WTC11 (cell line): Measurements from ENCODE around the gene BNC2. TPM values are rescaled to one million over a fixed set of nuclear protein-coding genes. Genes with fewer than 3 reads are reported as not detected.
A peak's percentile ranks its signal among the peaks of the same experiment; 100 is the strongest.

Experiments used
- ATAC-seq: fragments of 200-7000 bp; cut with Tn5 transposase; 2 replicates; pipeline ENCODE4 v1.10.0; 2021; ENCODE audit warnings: mild to moderate bottlenecking, moderate library complexity
- CTCF ChIA-PET: fragments of 300-600 bp; sonication (Branson Sonifier 250); formaldehyde crosslinking; loops from one replicate; lab custom pipeline; 2021; ENCODE audit warnings: antibody characterized with exemption; lab: Charles Lee
- POLR2A ChIA-PET: fragments of 350-600 bp; sonication (Branson Sonifier 250); formaldehyde crosslinking; loops from one replicate; lab custom pipeline; 2021; ENCODE audit warnings: antibody characterized with exemption; lab: Charles Lee
- DNase-seq: peaks from one replicate; pipeline ENCODE4 v3.0.0; 2021; ENCODE audit warnings: low spot score
- H3K27ac Mint-ChIP-seq: 2 replicates; pipeline ENCODE4 v1.8.0; 2021; ENCODE audit warnings: mixed read lengths
- H3K27me3 Mint-ChIP-seq: 2 replicates; pipeline ENCODE4 v1.8.0; 2021; ENCODE audit warnings: low read depth, mild to moderate bottlenecking, moderate library complexity, mixed read lengths
- H3K36me3 Mint-ChIP-seq: 2 replicates; pipeline ENCODE4 v1.8.0; 2021; ENCODE audit warnings: mixed read lengths
- H3K4me1 Mint-ChIP-seq: 2 replicates; pipeline ENCODE4 v1.8.0; 2022; ENCODE audit warnings: mixed read lengths
- H3K4me3 Mint-ChIP-seq: 2 replicates; pipeline ENCODE4 v1.8.0; 2021; ENCODE audit warnings: mild to moderate bottlenecking, moderate library complexity, mixed read lengths
- H3K9me3 Mint-ChIP-seq: 2 replicates; pipeline ENCODE4 v1.8.0; 2021; ENCODE audit warnings: mixed read lengths
- ARID4B ChIP-seq: sonication (generic); formaldehyde crosslinking; IDR thresholded peaks from 2 replicates; pipeline ENCODE4 v1.8.0; 2023; ENCODE audit warnings: missing genetic modification reagents, mild to moderate bottlenecking, borderline replicate concordance
- CBFB ChIP-seq: sonication (generic); formaldehyde crosslinking; IDR thresholded peaks from 2 replicates; pipeline ENCODE4 v1.8.1; 2022; ENCODE audit warnings: mild to moderate bottlenecking, low read depth, missing genetic modification reagents
- CREB1 ChIP-seq: sonication (generic); formaldehyde crosslinking; IDR thresholded peaks from 2 replicates; pipeline ENCODE4 v1.8.0; 2023; ENCODE audit warnings: mild to moderate bottlenecking, missing genetic modification reagents
- ELF4 ChIP-seq: sonication (generic); formaldehyde crosslinking; IDR thresholded peaks from 2 replicates; pipeline ENCODE4 v1.8.1; 2022; ENCODE audit warnings: low read depth, mild to moderate bottlenecking, moderate library complexity, missing genetic modification reagents
- EMX1 ChIP-seq: fragments of 250-450 bp; sonication (Bioruptor Pico); IDR thresholded peaks from 2 replicates; pipeline ENCODE4 v1.8.0; 2021; ENCODE audit warnings: mild to moderate bottlenecking
- FOXJ3 ChIP-seq: sonication (generic); formaldehyde crosslinking; IDR thresholded peaks from 2 replicates; pipeline ENCODE4 v1.9.0; 2021; ENCODE audit warnings: missing genetic modification reagents, mild to moderate bottlenecking, borderline replicate concordance
- GTF2I ChIP-seq: fragments of 250-450 bp; sonication (Bioruptor Pico); conservative IDR thresholded peaks from 2 replicates; pipeline ENCODE4 v1.4.0; 2021; ENCODE audit warnings: mild to moderate bottlenecking
- NFATC4 ChIP-seq: fragments of 250-450 bp; sonication (Bioruptor Pico); IDR thresholded peaks from 2 replicates; pipeline ENCODE4 v1.9.0; 2021; ENCODE audit warnings: mild to moderate bottlenecking
- NFYB ChIP-seq: sonication (generic); formaldehyde crosslinking; conservative IDR thresholded peaks from 2 replicates; pipeline ENCODE4 v1.8.0; 2022; ENCODE audit warnings: low read depth, missing genetic modification reagents
- PRDM15 ChIP-seq: sonication (generic); formaldehyde crosslinking; IDR thresholded peaks from 2 replicates; pipeline ENCODE4 v1.8.0; 2022; ENCODE audit warnings: missing genetic modification reagents
- TCF7 ChIP-seq: sonication (generic); formaldehyde crosslinking; IDR thresholded peaks from 2 replicates; pipeline ENCODE4 v1.8.0; 2022; ENCODE audit warnings: mild to moderate bottlenecking, low read depth, missing genetic modification reagents, moderate library complexity
- ZBTB43 ChIP-seq: sonication (generic); formaldehyde crosslinking; IDR thresholded peaks from 2 replicates; pipeline ENCODE4 v1.8.1; 2023; ENCODE audit warnings: mild to moderate bottlenecking, missing genetic modification reagents
- ZNF121 ChIP-seq: sonication (generic); formaldehyde crosslinking; IDR thresholded peaks from 2 replicates; pipeline ENCODE4 v1.8.0; 2023; ENCODE audit warnings: missing genetic modification reagents
- ZNF138 ChIP-seq: sonication (generic); formaldehyde crosslinking; conservative IDR thresholded peaks from 2 replicates; pipeline ENCODE4 v1.8.1; 2022; ENCODE audit warnings: mild to moderate bottlenecking, moderate library complexity, missing genetic modification reagents
- ZNF281 ChIP-seq: sonication (generic); formaldehyde crosslinking; IDR thresholded peaks from 2 replicates; pipeline ENCODE4 v1.8.0; 2023; ENCODE audit warnings: mild to moderate bottlenecking, missing genetic modification reagents
- ZSCAN18 ChIP-seq: fragments of 250-450 bp; sonication (Bioruptor Pico); IDR thresholded peaks from 2 replicates; pipeline ENCODE4 v2.1.2; 2022; ENCODE audit warnings: mild to moderate bottlenecking, moderate library complexity
- total RNA-seq: library from RNA; stranded (reverse); gene quantifications from 3 replicates; pipeline ENCODE4 v1.2.3, GENCODE V29; 2021
- TF ChIP-seq, protein P1 (sequence below): sonication (generic); formaldehyde crosslinking; IDR thresholded peaks from 2 replicates; pipeline ENCODE4 v1.8.1; 2023; ENCODE audit warnings: mild to moderate bottlenecking, moderate library complexity, missing genetic modification reagents
- TF ChIP-seq, protein P2 (sequence below): fragments of 250-450 bp; sonication (Bioruptor Pico); IDR thresholded peaks from 2 replicates; pipeline ENCODE4 v1.9.0; 2021; ENCODE audit warnings: mild to moderate bottlenecking, borderline replicate concordance

Gene BNC2
- total RNA-seq, 1 experiment from 2014 or later, result 33.3 TPM

DNA sequence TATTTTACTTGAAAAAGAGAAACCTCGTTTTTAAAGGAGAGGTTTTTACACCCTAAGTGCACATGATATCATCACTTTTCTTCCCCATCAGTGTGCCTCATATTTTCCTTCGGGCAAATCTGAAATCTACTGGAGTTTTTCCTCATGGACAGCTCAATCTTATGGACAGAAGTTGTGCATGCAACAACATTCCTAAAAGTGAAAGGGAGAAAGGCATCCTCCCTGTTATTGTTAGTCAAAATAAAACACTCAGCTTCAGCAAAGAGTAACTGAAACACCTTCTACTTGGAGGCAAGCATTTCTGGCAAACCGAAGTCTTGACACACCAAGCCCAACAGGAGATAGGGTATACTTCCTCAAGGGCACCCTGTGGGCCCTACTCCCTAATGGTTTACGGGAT lies 217.9 kb downstream of the BNC2 start:
- ATAC-seq (peak; percentile 67), DNase-seq (no peak)
- Mint-ChIP-seq H3K27me3 (no peaks in the 10 kb centered on the region), H3K4me1 (peaks cover 81% of the 10 kb centered on the region), H3K36me3 (no peaks in the 10 kb centered on the region), H3K9me3 (no peaks in the 10 kb centered on the region), H3K4me3 (no peak overlapping the region; the same call in 1 of the 2 replicates), H3K27ac (peak overlapping the region; percentile 92)
- TF ChIP-seq, protein P1, sequence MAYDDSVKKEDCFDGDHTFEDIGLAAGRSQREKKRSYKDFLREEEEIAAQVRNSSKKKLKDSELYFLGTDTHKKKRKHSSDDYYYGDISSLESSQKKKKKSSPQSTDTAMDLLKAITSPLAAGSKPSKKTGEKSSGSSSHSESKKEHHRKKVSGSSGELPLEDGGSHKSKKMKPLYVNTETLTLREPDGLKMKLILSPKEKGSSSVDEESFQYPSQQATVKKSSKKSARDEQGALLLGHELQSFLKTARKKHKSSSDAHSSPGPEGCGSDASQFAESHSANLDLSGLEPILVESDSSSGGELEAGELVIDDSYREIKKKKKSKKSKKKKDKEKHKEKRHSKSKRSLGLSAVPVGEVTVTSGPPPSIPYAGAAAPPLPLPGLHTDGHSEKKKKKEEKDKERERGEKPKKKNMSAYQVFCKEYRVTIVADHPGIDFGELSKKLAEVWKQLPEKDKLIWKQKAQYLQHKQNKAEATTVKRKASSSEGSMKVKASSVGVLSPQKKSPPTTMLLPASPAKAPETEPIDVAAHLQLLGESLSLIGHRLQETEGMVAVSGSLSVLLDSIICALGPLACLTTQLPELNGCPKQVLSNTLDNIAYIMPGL (CRISPR knock-in tag), result no peak
- TF ChIP-seq ARID4B (CRISPR knock-in tag) (no peak), EMX1 (CRISPR knock-in tag) (no peak), ZNF121 (CRISPR knock-in tag) (no peak), CBFB (CRISPR knock-in tag) (no peak), ZSCAN18 (CRISPR knock-in tag) (no peak), ZBTB43 (CRISPR knock-in tag) (no peak), ZNF281 (CRISPR knock-in tag) (no peak), ELF4 (CRISPR knock-in tag) (no peak), GTF2I (CRISPR knock-in tag) (no peak), PRDM15 (CRISPR knock-in tag) (no peak), TCF7 (CRISPR knock-in tag) (no peak), NFYB (CRISPR knock-in tag) (no peak), ZNF138 (CRISPR knock-in tag) (no peak), FOXJ3 (CRISPR knock-in tag) (no peak), NFATC4 (CRISPR knock-in tag) (no peak), CREB1 (no peak)
- TF ChIP-seq, protein P2, sequence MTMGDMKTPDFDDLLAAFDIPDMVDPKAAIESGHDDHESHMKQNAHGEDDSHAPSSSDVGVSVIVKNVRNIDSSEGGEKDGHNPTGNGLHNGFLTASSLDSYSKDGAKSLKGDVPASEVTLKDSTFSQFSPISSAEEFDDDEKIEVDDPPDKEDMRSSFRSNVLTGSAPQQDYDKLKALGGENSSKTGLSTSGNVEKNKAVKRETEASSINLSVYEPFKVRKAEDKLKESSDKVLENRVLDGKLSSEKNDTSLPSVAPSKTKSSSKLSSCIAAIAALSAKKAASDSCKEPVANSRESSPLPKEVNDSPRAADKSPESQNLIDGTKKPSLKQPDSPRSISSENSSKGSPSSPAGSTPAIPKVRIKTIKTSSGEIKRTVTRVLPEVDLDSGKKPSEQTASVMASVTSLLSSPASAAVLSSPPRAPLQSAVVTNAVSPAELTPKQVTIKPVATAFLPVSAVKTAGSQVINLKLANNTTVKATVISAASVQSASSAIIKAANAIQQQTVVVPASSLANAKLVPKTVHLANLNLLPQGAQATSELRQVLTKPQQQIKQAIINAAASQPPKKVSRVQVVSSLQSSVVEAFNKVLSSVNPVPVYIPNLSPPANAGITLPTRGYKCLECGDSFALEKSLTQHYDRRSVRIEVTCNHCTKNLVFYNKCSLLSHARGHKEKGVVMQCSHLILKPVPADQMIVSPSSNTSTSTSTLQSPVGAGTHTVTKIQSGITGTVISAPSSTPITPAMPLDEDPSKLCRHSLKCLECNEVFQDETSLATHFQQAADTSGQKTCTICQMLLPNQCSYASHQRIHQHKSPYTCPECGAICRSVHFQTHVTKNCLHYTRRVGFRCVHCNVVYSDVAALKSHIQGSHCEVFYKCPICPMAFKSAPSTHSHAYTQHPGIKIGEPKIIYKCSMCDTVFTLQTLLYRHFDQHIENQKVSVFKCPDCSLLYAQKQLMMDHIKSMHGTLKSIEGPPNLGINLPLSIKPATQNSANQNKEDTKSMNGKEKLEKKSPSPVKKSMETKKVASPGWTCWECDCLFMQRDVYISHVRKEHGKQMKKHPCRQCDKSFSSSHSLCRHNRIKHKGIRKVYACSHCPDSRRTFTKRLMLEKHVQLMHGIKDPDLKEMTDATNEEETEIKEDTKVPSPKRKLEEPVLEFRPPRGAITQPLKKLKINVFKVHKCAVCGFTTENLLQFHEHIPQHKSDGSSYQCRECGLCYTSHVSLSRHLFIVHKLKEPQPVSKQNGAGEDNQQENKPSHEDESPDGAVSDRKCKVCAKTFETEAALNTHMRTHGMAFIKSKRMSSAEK, result no peak
- POLR2A ChIA-PET, result no interaction called here
- CTCF ChIA-PET, result interaction anchor here (0.6 kb wide), 1 partner anchor 39 kb away, joined by 3 read pairs; no protein-coding TSS in a partner anchor
